NCI-H2107 (cell line): Measurements from ENCODE around the gene KIRREL3.
"Not testable (repeated sequence)": the region's sequence is repeated elsewhere in the genome, so short reads cannot be mapped to it uniquely, and the experiment has no call there.

ENCODE experiments used
- DNase-seq: peaks from one replicate; lab custom pipeline; 2025; lab: John Stamatoyannopoulos, UW

KIRREL3 gene

GRCh38 chr11:126403022-126403581 is 597.5 kb downstream of the KIRREL3 start:
- DNase-seq, result no peak

- DNase-seq, result no peak
Observed at GRCh38 chr11:126400479-126400878, 600.1 kb downstream of the KIRREL3 start.

GRCh38 chr11:126400019-126400418 is 600.6 kb downstream of the KIRREL3 start:
- no peak for DNase-seq

GRCh38 chr11:126398721-126399120 is 601.8 kb downstream of the KIRREL3 start:
- no peak for DNase-seq

DNA sequence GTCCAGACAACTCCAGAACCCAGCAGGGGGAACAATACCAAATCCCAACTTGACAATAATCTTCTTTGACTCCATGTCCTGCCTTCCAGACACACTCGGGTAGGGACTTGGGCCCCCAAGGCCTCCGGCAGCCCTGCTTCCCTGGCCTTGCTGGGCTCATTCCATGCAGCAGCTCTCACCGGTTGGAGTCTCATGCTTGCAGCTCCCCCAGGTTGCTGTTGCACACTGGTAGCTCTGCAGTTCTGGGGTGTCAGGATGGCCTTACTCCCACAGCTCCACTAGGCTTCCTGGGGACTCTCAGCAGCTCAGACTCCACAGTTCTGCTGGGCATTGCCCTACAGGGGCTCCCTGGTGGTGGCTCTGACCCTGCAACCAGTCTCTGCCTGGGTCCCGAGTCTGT is 602.3 kb downstream of the KIRREL3 start:
- no peak for DNase-seq

- no peak for DNase-seq
Observed at GRCh38 chr11:126396965-126397364, 603.6 kb downstream of the KIRREL3 start.

GRCh38 chr11:126396266-126396665 is 604.3 kb downstream of the KIRREL3 start:
- not testable (repeated sequence) for DNase-seq

DNA sequence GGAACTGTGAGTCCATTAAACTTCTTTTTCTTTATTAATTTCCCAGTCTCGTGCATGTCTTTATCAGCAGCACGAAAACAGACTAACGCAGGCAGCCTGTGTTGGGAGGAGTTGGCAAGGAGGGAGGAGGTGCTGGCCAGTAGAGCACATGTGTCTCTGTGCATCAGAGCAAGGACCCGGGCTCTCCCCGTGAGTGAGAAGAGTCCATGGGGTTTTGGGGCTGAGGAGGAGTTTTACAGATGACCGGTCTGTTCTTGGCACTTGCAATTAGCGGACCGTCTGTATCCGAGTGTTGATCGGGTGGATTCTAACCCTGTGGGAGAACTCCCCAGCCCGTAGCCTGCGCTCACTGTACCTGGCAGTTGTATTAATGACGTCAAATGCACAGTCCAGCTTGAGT is 604.8 kb downstream of the KIRREL3 start:
- not testable (repeated sequence) for DNase-seq

DNA sequence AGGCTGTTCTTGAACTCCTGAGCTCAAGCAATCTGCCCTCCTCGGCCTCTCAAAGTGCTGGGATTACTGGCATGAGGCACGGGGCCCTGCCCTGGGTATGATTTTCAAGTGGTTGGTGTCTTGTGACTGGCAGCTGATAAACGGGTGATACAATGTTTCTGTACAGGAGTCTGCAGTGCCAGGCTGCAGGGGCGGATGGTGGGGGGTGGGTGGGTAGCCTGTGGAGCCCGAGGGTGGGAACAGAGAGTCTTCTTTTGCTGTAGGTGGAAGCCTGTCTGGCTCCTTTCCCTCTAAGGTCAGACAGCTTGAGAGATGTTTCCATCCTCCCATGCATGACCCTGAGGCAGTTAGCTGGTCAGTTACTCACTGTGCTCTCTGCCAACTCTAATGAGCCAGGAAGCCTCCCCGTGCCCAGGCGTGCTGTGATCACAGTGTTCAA is 605.9 kb downstream of the KIRREL3 start:
- not testable (repeated sequence) for DNase-seq

DNA sequence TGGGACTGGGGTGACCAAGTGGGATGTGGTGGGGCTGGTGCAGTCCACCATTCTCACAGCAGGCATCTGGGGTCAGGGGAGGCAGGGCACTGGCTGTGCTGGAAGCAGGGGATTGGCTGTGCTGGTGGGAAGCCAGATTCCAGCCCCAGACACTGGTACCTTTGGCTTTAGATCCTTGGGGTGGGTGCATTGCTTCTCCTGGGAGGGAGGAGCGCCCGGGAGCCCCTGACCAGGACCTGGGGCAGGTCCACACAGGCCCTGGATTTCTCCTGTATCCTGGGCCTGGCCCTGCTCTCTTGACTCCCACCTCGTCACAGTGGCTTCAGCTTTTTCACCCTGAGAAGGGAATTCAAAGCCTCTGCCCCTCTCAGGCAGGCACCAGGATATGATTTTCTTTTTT is 606.5 kb downstream of the KIRREL3 start:
- no peak for DNase-seq

DNA sequence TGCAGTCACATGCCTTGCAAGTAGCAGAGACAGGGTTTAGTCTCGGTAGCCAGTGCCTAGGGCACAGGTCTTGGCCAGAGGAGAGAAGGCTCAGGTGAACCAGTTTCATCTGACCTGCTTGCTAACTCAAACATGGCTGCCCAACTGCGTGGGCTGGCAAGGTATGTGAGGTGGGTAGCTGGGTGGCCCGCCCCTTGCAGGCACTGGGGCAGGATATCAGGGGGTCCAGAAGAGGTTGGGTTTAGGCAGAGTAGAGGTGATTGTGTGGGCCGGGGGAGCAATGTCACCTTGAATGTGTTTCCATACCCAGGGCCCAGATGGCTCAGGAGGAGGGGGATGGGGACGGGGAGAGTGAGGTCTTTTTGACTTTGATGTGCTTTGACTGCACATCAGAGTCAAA is 607.4 kb downstream of the KIRREL3 start:
- DNase-seq, result no peak

DNA sequence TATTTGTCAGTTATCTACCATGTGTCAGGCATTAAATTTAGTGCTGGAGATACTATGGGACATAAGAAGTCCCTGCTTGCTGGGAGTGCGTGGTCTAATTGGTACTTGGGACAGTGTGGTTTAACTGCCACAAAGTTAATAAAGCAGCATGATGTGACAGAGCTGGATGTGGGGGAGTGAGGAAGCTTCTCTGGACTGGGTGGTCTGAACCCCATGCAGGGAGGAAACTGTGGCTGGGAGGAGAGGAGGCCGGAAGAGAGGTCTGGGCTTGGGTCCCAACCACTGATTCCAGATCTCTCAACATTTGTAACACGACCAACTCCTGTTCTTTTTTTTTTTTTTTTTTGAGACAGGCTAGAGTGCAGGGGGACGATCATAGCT is 607.9 kb downstream of the KIRREL3 start:
- DNase-seq, result no peak

DNA sequence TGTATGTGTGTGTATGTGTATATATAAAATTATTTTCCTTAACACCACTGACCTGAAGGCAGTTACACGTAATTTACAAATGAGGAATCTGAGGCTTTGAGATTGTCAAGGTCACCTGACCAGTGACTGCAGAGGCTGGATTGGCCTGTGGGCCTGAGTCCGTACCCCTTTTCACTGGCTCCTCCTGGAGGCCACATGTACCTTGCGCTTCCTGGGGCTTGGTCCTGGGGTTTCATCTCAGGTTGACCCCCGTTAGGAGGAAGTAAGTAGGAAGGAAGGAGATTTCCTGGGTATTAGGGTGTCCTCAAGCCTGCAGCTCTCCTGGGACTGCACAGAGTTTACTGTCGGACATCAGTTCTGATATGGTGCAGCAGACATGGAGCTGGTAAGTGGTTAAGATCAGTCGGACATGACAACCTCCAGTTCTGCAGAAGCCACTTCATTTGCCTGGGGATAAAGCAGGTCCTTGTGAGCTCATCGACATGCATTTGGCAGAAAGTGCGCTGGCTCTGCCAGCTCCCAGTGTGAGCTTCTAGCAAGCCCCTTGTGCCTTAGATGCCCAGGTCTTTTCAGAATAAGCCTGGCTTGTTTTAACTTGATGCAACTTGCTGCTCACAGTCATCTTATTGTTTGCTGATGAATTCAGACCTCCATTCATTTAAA is 608.5 kb downstream of the KIRREL3 start:
- no peak for DNase-seq

GRCh38 chr11:126391286-126391954 is 609.1 kb downstream of the KIRREL3 start:
- DNase-seq, result no peak

DNA sequence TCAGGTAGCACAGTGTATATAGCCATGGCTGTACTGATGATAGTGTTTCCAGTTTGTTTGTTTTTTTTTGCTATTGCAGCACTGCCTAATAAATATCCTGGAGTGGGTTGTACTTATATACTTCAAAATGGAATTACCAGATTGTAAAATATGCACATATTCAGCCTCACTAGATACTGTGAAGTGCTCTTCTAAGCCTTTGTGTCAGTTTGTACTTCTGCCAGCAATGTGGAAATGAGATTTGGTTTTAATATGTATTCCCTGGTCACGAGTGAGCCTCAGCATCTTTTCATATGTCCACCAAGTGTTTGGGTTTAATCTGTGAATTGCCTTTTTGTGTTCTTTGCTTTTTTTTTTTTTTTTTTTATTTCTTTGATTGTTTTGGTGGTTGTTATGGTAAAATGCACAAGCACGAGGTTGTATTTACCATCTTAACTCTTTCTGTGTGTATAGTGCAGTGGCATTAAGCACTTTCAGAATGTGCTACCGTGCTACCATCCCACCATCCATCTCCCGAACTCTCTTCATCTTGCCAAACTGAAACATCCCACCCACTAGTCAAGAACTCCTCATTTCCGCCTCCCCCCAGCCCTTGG is 610.2 kb downstream of the KIRREL3 start:
- DNase-seq, result no peak

DNA sequence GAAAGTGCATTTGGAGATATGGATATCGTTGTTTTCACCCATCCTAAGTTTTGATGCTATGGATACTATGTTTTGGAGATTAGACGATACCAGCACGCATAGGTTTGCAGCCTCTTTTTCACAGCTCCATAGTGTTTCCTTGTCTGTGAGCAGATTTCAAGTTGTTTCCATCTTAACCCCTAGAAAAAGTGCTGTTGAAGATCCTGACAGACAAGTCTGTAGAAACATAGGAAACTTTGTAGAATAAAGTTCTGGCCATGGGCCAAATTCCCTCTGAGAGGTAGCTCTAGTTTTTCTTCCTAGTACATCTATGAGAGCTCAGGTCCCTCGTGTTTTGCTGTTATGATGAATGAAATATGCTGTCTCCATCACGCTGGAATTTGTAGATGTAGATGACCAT is 612.7 kb downstream of the KIRREL3 start:
- no peak for DNase-seq

- DNase-seq, result not testable (repeated sequence)
Observed at GRCh38 chr11:126386729-126387071, 613.9 kb downstream of the KIRREL3 start.

- no peak for DNase-seq
Observed at GRCh38 chr11:126385991-126386728, 614.4 kb downstream of the KIRREL3 start.

DNA sequence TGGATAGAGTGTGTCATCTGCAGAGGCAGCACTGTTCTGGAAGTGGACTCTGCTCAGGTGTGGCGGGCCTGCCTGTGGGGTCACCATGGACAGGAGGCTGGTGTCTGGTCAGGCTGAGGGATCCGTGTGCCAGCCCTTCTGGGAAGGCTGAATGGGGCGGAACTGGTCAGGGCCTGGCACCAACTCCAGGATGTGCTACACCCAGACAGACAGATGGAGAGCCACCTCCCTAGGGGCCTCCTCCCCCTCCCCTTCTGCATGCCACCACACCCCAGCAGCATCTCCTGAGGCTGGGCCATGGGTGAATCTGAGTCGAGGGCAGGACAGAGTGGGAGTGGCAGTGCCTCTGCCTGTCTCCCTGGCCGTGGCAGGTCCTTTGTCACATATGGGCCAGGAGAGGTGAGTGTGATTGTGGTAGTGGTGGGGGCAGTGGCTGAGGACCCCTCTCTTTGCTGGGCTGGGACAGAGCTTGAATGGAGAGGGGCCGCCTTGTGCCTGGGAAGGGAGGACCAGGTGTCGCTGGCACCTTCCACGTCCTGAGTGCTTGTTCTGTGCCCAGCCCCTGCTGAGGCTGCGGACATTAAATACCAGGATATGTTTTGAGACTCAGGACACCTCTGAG is 616.0 kb downstream of the KIRREL3 start:
- DNase-seq, result no peak

- no peak for DNase-seq
Observed at GRCh38 chr11:126383339-126384335, 616.9 kb downstream of the KIRREL3 start.

- not testable (repeated sequence) for DNase-seq
Observed at GRCh38 chr11:126382641-126383040, 617.9 kb downstream of the KIRREL3 start.
